SK-N-MC (cell line): Measurements from ENCODE around the gene TTC28.

Source experiments
- EZH2 ChIP-seq: fragments of 200-600 bp; sonication (generic); IDR thresholded peaks from one replicate; pipeline ENCODE4 v1.6.1; 2017; ENCODE audit warnings: antibody characterized with exemption
- FOXP2 ChIP-seq: optimal IDR thresholded peaks from 2 replicates; pipeline ENCODE3; 2011; ENCODE audit warnings: mild to moderate bottlenecking, moderate library complexity; ENCODE audit not compliant: insufficient read depth; ENCODE audit errors: extremely low read length, control extremely low read depth
- POLR2AphosphoS5 ChIP-seq: IDR thresholded peaks from 2 replicates; pipeline ENCODE4 v1.6.1; 2012; ENCODE audit warnings: mild to moderate bottlenecking, low read depth, low read length, borderline replicate concordance

- TF ChIP-seq POLR2AphosphoS5, result no peak
- TF ChIP-seq EZH2, result no peak
- no peak for TF ChIP-seq FOXP2
Observed at GRCh38 chr22:28716686-28717085, 37.0 kb upstream of the TTC28 start.
